Measurements from ENCODE around the gene GTF2H1.

DNA sequence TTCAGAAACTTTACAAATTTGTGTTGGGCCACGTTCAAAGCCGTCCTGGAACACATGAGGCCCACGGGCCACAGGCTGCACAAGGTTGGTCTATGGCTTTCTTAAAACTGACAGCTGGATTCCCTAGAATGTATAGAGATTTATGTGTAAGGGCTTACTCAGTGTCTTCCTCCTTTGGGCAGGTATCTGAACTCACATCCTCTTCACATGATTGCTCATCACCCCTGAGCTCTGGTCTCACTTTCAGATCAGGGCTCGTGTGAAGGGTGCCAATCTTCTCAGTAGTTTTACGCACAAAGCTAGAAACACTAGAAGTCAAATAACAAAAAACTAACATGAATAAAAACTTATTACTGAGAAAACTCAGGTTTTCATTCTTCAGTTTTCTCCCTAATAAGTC lies 27.5 kb upstream of the GTF2H1 start:
- TF ChIP-seq POLR2A (IDR thresholded peaks at IDR 0.05) = no peak
- TF ChIP-seq, protein P1, sequence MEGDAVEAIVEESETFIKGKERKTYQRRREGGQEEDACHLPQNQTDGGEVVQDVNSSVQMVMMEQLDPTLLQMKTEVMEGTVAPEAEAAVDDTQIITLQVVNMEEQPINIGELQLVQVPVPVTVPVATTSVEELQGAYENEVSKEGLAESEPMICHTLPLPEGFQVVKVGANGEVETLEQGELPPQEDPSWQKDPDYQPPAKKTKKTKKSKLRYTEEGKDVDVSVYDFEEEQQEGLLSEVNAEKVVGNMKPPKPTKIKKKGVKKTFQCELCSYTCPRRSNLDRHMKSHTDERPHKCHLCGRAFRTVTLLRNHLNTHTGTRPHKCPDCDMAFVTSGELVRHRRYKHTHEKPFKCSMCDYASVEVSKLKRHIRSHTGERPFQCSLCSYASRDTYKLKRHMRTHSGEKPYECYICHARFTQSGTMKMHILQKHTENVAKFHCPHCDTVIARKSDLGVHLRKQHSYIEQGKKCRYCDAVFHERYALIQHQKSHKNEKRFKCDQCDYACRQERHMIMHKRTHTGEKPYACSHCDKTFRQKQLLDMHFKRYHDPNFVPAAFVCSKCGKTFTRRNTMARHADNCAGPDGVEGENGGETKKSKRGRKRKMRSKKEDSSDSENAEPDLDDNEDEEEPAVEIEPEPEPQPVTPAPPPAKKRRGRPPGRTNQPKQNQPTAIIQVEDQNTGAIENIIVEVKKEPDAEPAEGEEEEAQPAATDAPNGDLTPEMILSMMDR (IDR thresholded peaks at IDR 0.05) = no peak
